Thyroid gland (tissue), 4 donors: ENCODE results near the gene DDX53. TPM values are rescaled to one million over a fixed set of nuclear protein-coding genes. Genes with fewer than 3 reads are reported as not detected.

Experiments
- DNase-seq, 2 donors: peaks; one replicate each; pipeline ENCODE4 v3.0.0-alpha.2; 2019
- H3K27ac ChIP-seq, 3 donors: fragments of 200-600 bp; sonication (generic); 1 replicate in 2 of 3; 2 replicates in 1 of 3; pipeline ENCODE4 v1.5.1; 2016 to 2019; ENCODE audit warnings: mild to moderate bottlenecking in 1 of 3, moderate library complexity in 1 of 3
- H3K27me3 ChIP-seq: fragments of 200-600 bp; sonication (generic); one replicate; pipeline ENCODE4 v1.5.1; 2019
- H3K36me3 ChIP-seq, 2 donors: fragments of 200-600 bp; sonication (generic); one replicate each; pipeline ENCODE4 v1.5.1; 2016 to 2019
- H3K4me1 ChIP-seq, 2 donors: fragments of 200-600 bp; sonication (generic); one replicate each; pipeline ENCODE4 v1.5.1; 2017 to 2019
- H3K4me3 ChIP-seq, 3 donors: fragments of 200-600 bp; sonication (generic); replicated peaks in 1 of 3; 1 replicate in 2 of 3; 2 replicates in 1 of 3; pipeline ENCODE4 v1.5.1; 2016; ENCODE audit warnings: mild to moderate bottlenecking in 1 of 3
- H3K9me3 ChIP-seq: fragments of 200-600 bp; sonication (generic); one replicate; pipeline ENCODE4 v1.5.1; 2017
- CTCF ChIP-seq, 6 experiments: fragments of 200-600 bp in 3 of 6; fragments of 450-650 bp in 3 of 6; sonication (generic) in 3 of 6; IDR thresholded peaks; one replicate each; pipeline ENCODE4 v1.5.1; 2016 to 2019; ENCODE audit warnings: antibody characterized with exemption in 6 of 6, mild to moderate bottlenecking in 2 of 6, inconsistent platforms in 1 of 6, moderate library complexity in 1 of 6
- POLR2A ChIP-seq, 2 donors: fragments of 450-650 bp; IDR thresholded peaks; one replicate each; pipeline ENCODE4 v1.6.1; 2017; ENCODE audit warnings: antibody characterized with exemption in 2 of 2, mild to moderate bottlenecking in 2 of 2, moderate library complexity in 1 of 2
- WGBS, 2 donors: methylation state at CpG; one replicate each; pipeline ENCODE4 v1.1.5; 2017; 5-methylcytosine and 5-hydroxymethylcytosine counted together
- intact Hi-C: fragments of 100-400 bp; cut with DNase I; formaldehyde crosslinking; loops from one replicate; pipeline ENCODE4 v1.15.1; 2023
- total RNA-seq, 4 donors: library from RNA; depleted of rRNA; stranded (reverse); fragments of >200 nt; gene quantifications; one replicate each; pipeline ENCODE4 v1.2.3, GENCODE V29; 2016

Gene DDX53
- total RNA-seq, 4 donors from 2014 or later: not detected

GRCh38 chrX:23008431-23009099, 8.8 kb downstream of the DDX53 start:
- H3K27ac ChIP-seq: no peak overlapping the region
- TF ChIP-seq POLR2A (IDR thresholded peaks at IDR 0.05) (no peak), CTCF (IDR thresholded peaks at IDR 0.05) (peak in 2 of 6 experiments; percentile 19 to 34)
- H3K27me3 ChIP-seq: no peaks in the 10 kb centered on the region
- no peaks in the 10 kb centered on the region for H3K4me1 ChIP-seq
- no peak for DNase-seq
- H3K36me3 ChIP-seq: no peaks in the 10 kb centered on the region
- H3K4me3 ChIP-seq: no peak overlapping the region
- intact Hi-C loops: no loop called here
- WGBS, 2 donors: 85 to 100% methylated on average over 1 of the region's 1 CpG
- H3K9me3 ChIP-seq: no peaks in the 10 kb centered on the region

- intact Hi-C loops: no loop called here
- no peak for DNase-seq
- H3K4me1 ChIP-seq: no peaks in the 10 kb centered on the region
- whole genome bisulfite sequencing, 2 donors: 74 to 86% methylated on average over 2 of the region's 2 CpGs
- no peak overlapping the region for H3K27ac ChIP-seq
- TF ChIP-seq POLR2A (IDR thresholded peaks at IDR 0.05): no peak
- no peak for TF ChIP-seq CTCF (IDR thresholded peaks at IDR 0.05)
- H3K36me3 ChIP-seq: no peaks in the 10 kb centered on the region
- no peak overlapping the region for H3K4me3 ChIP-seq
- no peaks in the 10 kb centered on the region for H3K9me3 ChIP-seq
- H3K27me3 ChIP-seq: no peaks in the 10 kb centered on the region
These were observed 12.4 kb downstream of the DDX53 start for GRCh38 chrX:23012162-23012561.

GRCh38 chrX:23012636-23013035, 12.9 kb downstream of the DDX53 start:
- Histone ChIP-seq H3K4me3 (no peak overlapping the region), H3K27ac (no peak overlapping the region), H3K36me3 (no peaks in the 10 kb centered on the region), H3K9me3 (no peaks in the 10 kb centered on the region), H3K27me3 (no peaks in the 10 kb centered on the region), H3K4me1 (no peaks in the 10 kb centered on the region)
- WGBS, 2 donors: 88 to 93% methylated on average over 1 of the region's 1 CpG
- intact Hi-C loops: no loop called here
- no peak for DNase-seq
- TF ChIP-seq CTCF (IDR thresholded peaks at IDR 0.05): no peak
- no peak for TF ChIP-seq POLR2A (IDR thresholded peaks at IDR 0.05)

GRCh38 chrX:23013366-23013765, 13.6 kb downstream of the DDX53 start:
- TF ChIP-seq POLR2A (IDR thresholded peaks at IDR 0.05): no peak
- TF ChIP-seq CTCF (IDR thresholded peaks at IDR 0.05): no peak
- no peak for DNase-seq
- intact Hi-C loops: no loop called here
- no peak overlapping the region for H3K4me3 ChIP-seq
- WGBS, 2 donors: 17 to 34% methylated on average over 2 of the region's 2 CpGs
- H3K9me3 ChIP-seq: no peaks in the 10 kb centered on the region
- H3K27ac ChIP-seq: no peak overlapping the region
- H3K4me1 ChIP-seq: no peaks in the 10 kb centered on the region
- H3K27me3 ChIP-seq: no peaks in the 10 kb centered on the region
- H3K36me3 ChIP-seq: no peaks in the 10 kb centered on the region

- no peaks in the 10 kb centered on the region for H3K4me1 ChIP-seq
- no peak for DNase-seq
- intact Hi-C loops: no loop called here
- no peak overlapping the region for H3K27ac ChIP-seq
- no peak for TF ChIP-seq CTCF (IDR thresholded peaks at IDR 0.05)
- TF ChIP-seq POLR2A (IDR thresholded peaks at IDR 0.05): no peak
- no peaks in the 10 kb centered on the region for H3K36me3 ChIP-seq
- H3K4me3 ChIP-seq: no peak overlapping the region
- no peaks in the 10 kb centered on the region for H3K9me3 ChIP-seq
- 58 to 86% methylated on average over 3 of the region's 3 CpGs for WGBS, 2 donors
- H3K27me3 ChIP-seq: no peaks in the 10 kb centered on the region
These were observed 31.8 kb downstream of the DDX53 start for GRCh38 chrX:23031600-23031999.
